Left ventricle myocardium inferior (tissue), 1 donor: Measurements from ENCODE around the gene TMC6. TPM values are rescaled to one million over a fixed set of nuclear protein-coding genes. Genes with fewer than 3 reads are reported as not detected.

ENCODE experiments used
- DNase-seq: peaks from one replicate; pipeline ENCODE4 v3.0.0-alpha.2; 2020
- H3K27ac ChIP-seq: fragments of 200-600 bp; replicated peaks from 2 replicates; pipeline ENCODE4 v1.8.0; 2021
- H3K27me3 ChIP-seq: fragments of 200-600 bp; 2 replicates; pipeline ENCODE4 v1.8.0; 2021; ENCODE audit warnings: low read depth
- H3K36me3 ChIP-seq: fragments of 200-600 bp; 2 replicates; pipeline ENCODE4 v1.8.0; 2021
- H3K4me1 ChIP-seq: fragments of 200-600 bp; 2 replicates; pipeline ENCODE4 v1.8.0; 2021
- H3K4me3 ChIP-seq: fragments of 200-600 bp; 2 replicates; pipeline ENCODE4 v1.8.0; 2021; ENCODE audit warnings: mild to moderate bottlenecking, moderate library complexity
- H3K9me3 ChIP-seq: fragments of 200-600 bp; replicated peaks from 2 replicates; pipeline ENCODE4 v1.8.0; 2021
- CTCF ChIP-seq: fragments of 200-600 bp; IDR thresholded peaks from 2 replicates; pipeline ENCODE4 v1.8.0; 2021; ENCODE audit warnings: antibody characterized with exemption, mild to moderate bottlenecking, borderline replicate concordance
- intact Hi-C: fragments of 100-400 bp; cut with micrococcal nuclease; formaldehyde crosslinking; loops from one replicate; pipeline ENCODE4 v1.11.0; 2022
- total RNA-seq: library from RNA; stranded (reverse); fragmentation: NEBNext Ultra II Directional; extraction: Animal tissue kit (Norgen Biotek cat#: 25700); gene quantifications from one replicate; pipeline ENCODE4 v1.2.1, GENCODE V29; 2021
- donor health status: DM: no; HTN: yes; CAD: no; lungs with severe emphysema.

Gene TMC6
- total RNA-seq, 1 donor from 2014 or later, result 39.5 TPM

- H3K4me1 ChIP-seq, result peaks cover 37% of the 10 kb centered on the region
- TF ChIP-seq CTCF, result no peak
- no peak overlapping the region for H3K27ac ChIP-seq
- H3K36me3 ChIP-seq, result no peaks in the 10 kb centered on the region
- H3K9me3 ChIP-seq, result no peaks in the 10 kb centered on the region
- no peak for DNase-seq
- H3K27me3 ChIP-seq, result no peaks in the 10 kb centered on the region
- intact Hi-C loops, result no loop called here
- no peak overlapping the region for H3K4me3 ChIP-seq
These were observed 17.9 kb upstream of the TMC6 start for GRCh38 chr17:78146471-78146869.

- no peak for DNase-seq
- Histone ChIP-seq H3K4me1 (peaks cover 42% of the 10 kb centered on the region), H3K27me3 (no peaks in the 10 kb centered on the region), H3K9me3 (no peaks in the 10 kb centered on the region), H3K27ac (peak overlapping the region; percentile 90), H3K4me3 (peak overlapping the region; percentile 26), H3K36me3 (no peaks in the 10 kb centered on the region)
- intact Hi-C loops, result no loop called here
- no peak for TF ChIP-seq CTCF
These were observed 16.4 kb upstream of the TMC6 start for GRCh38 chr17:78144736-78145641.

GRCh38 chr17:78144147-78144719, 15.7 kb upstream of the TMC6 start:
- Histone ChIP-seq H3K4me1 (peaks cover 42% of the 10 kb centered on the region), H3K36me3 (no peaks in the 10 kb centered on the region), H3K9me3 (no peaks in the 10 kb centered on the region), H3K27ac (peak overlapping the region; percentile 90), H3K4me3 (peak overlapping the region; percentile 26), H3K27me3 (no peaks in the 10 kb centered on the region)
- peak; percentile 92 for DNase-seq
- no peak for TF ChIP-seq CTCF
- intact Hi-C loops, result no loop called here

GRCh38 chr17:78143214-78144146, 14.9 kb upstream of the TMC6 start:
- DNase-seq, result no peak
- Histone ChIP-seq H3K4me3 (no peak overlapping the region), H3K9me3 (no peaks in the 10 kb centered on the region), H3K4me1 (peaks cover 42% of the 10 kb centered on the region), H3K27me3 (no peaks in the 10 kb centered on the region), H3K27ac (peak overlapping the region; percentile 90), H3K36me3 (no peaks in the 10 kb centered on the region)
- intact Hi-C loops, result no loop called here
- no peak for TF ChIP-seq CTCF
